ENCODE results near the gene MOG.
A peak's percentile ranks its signal among the peaks of the same experiment; 100 is the strongest.

The MOG gene

GRCh38 chr6:29678114-29678513, 21.2 kb downstream of the MOG start:
- DNase-seq = no peak

GRCh38 chr6:29679962-29680361, 23.1 kb downstream of the MOG start:
- no peak for DNase-seq

- DNase-seq = no peak
Measured at GRCh38 chr6:29680416-29680815, 23.5 kb downstream of the MOG start.

- DNase-seq = no peak
Measured at GRCh38 chr6:29680904-29681303, 24.0 kb downstream of the MOG start, which contains the start of gene ZFP57. ZFP57 (minus strand) TSS chr6:29681152; CDS start chr6:29677003, 4,149 bp downstream.

- no peak for DNase-seq
Measured at GRCh38 chr6:29681811-29682210, 24.9 kb downstream of the MOG start.

- no peak for DNase-seq
Measured at GRCh38 chr6:29685718-29686326, 28.9 kb downstream of the MOG start.

GRCh38 chr6:29694637-29695036, 37.7 kb downstream of the MOG start:
- DNase-seq = no peak

- no peak for DNase-seq
Measured at GRCh38 chr6:29696147-29697125, 39.5 kb downstream of the MOG start.

- peak; percentile 65 to 80 for DNase-seq
Measured at GRCh38 chr6:29702519-29703103, 45.7 kb downstream of the MOG start.

- DNase-seq = peak in 1 of 2 donors; percentile 58
Measured at GRCh38 chr6:29705389-29706231, 48.7 kb downstream of the MOG start.

GRCh38 chr6:29708432-29709179, 51.7 kb downstream of the MOG start:
- peak; percentile 63 to 84 for DNase-seq

GRCh38 chr6:29709188-29709587, 52.3 kb downstream of the MOG start:
- no peak for DNase-seq

- DNase-seq = no peak
Measured at GRCh38 chr6:29710281-29710941, 53.5 kb downstream of the MOG start.

GRCh38 chr6:29720863-29721262, 64.0 kb downstream of the MOG start:
- DNase-seq = peak in 1 of 2 donors; percentile 64

All from CD4-positive, alpha-beta T cell treated with Interferon alpha-2 for 1 hour (primary cell).